Gastroesophageal sphincter (tissue), 3 donors: ENCODE data around the gene COL6A2.

Source experiments
- CTCF ChIP-seq, 4 experiments: fragments of 200-600 bp in 2 of 4; fragments of 450-650 bp in 2 of 4; sonication (generic) in 1 of 4; IDR thresholded peaks; one replicate each; pipeline ENCODE4 v1.5.1; 2017 to 2019; ENCODE audit warnings: antibody characterized with exemption in 4 of 4, mild to moderate bottlenecking in 2 of 4, moderate library complexity in 2 of 4
- EP300 ChIP-seq: sonication (generic); formaldehyde crosslinking; IDR thresholded peaks from one replicate; pipeline ENCODE4 v1.6.1; 2017; ENCODE audit warnings: antibody characterized with exemption, mild to moderate bottlenecking
- POLR2A ChIP-seq, 2 donors: fragments of 450-650 bp; IDR thresholded peaks; one replicate each; pipeline ENCODE4 v1.6.1; 2017; ENCODE audit warnings: antibody characterized with exemption in 2 of 2, mild to moderate bottlenecking in 2 of 2, moderate library complexity in 1 of 2

GRCh38 chr21:46065215-46065913, 32.5 kb upstream of the COL6A2 start:
- no peak for TF ChIP-seq CTCF (IDR thresholded peaks at IDR 0.05)
- TF ChIP-seq POLR2A (IDR thresholded peaks at IDR 0.05), result no peak
- no peak for TF ChIP-seq EP300
